PC-3 (cell line): ENCODE data around the gene DLX2. TPM values are rescaled to one million over a fixed set of nuclear protein-coding genes. Genes with fewer than 3 reads are reported as not detected.

Experiments
- ATAC-seq: fragments of 200-7000 bp; cut with Tn5 transposase; 2 replicates; pipeline ENCODE4 v1.9.1; 2020; ENCODE audit warnings: mild to moderate bottlenecking, moderate library complexity
- BruUV-seq: library from RNA; stranded (reverse); fragments of 400-500 nt; replicated peaks from 2 replicates; lab custom pipeline; 2021; lab: Mats Ljungman, UMichigan
- CTCF ChIA-PET: fragments of 300-600 bp; sonication (Branson Sonifier 250); formaldehyde crosslinking; loops from one replicate; lab custom pipeline; 2022; ENCODE audit warnings: antibody characterized with exemption; lab: Charles Lee
- POLR2A ChIA-PET: fragments of 300-600 bp; sonication (Branson Sonifier 250); formaldehyde crosslinking; loops from one replicate; lab custom pipeline; 2022; ENCODE audit warnings: antibody characterized with exemption; ENCODE audit not compliant: unreplicated experiment; lab: Charles Lee
- DNase-seq: peaks from one replicate; pipeline ENCODE4 v3.0.0-alpha.2; 2015
- H2AFZ ChIP-seq: fragments of 300-600 bp; sonication (generic); 2 replicates; pipeline ENCODE4 v1.6.0; 2016; ENCODE audit warnings: antibody characterized with exemption, low read length
- H3F3A ChIP-seq: fragments of 300-600 bp; sonication (generic); one replicate; pipeline ENCODE4 v1.6.0; 2017; ENCODE audit warnings: antibody characterized with exemption, low read length, control low read depth, mild to moderate bottlenecking; ENCODE audit not compliant: unreplicated experiment
- H3K27ac ChIP-seq: fragments of 300-600 bp; sonication (generic); 2 replicates; pipeline ENCODE4 v1.5.1; 2016; ENCODE audit warnings: mild to moderate bottlenecking, low read length
- H3K27me3 ChIP-seq: fragments of 300-600 bp; sonication (generic); 2 replicates; pipeline ENCODE4 v1.6.1; 2016; ENCODE audit warnings: low read length, mixed read lengths
- H3K36me3 ChIP-seq: fragments of 300-600 bp; sonication (generic); 2 replicates; pipeline ENCODE4 v1.6.1; 2016; ENCODE audit warnings: low read depth, mixed run types, low read length, mixed read lengths
- H3K4me1 ChIP-seq: fragments of 300-600 bp; sonication (generic); 2 replicates; pipeline ENCODE4 v1.5.1; 2016; ENCODE audit warnings: low read length; ENCODE audit not compliant: insufficient read depth
- H3K4me2 ChIP-seq: fragments of 300-600 bp; sonication (generic); 2 replicates; pipeline ENCODE4 v1.6.0; 2016; ENCODE audit warnings: low read length
- H3K4me3 ChIP-seq: fragments of 300-600 bp; sonication (generic); 2 replicates; pipeline ENCODE4 v1.5.1; 2016; ENCODE audit warnings: mild to moderate bottlenecking, low read length, mixed read lengths
- H3K79me2 ChIP-seq: fragments of 300-600 bp; sonication (generic); 2 replicates; pipeline ENCODE4 v1.6.1; 2017; ENCODE audit warnings: low read length, mixed read lengths
- H3K9ac ChIP-seq: fragments of 300-600 bp; sonication (generic); 2 replicates; pipeline ENCODE4 v1.6.0; 2016; ENCODE audit warnings: mild to moderate bottlenecking, low read length
- H3K9me2 ChIP-seq: fragments of 300-600 bp; sonication (generic); replicated peaks from 2 replicates; pipeline ENCODE4 v1.6.1; 2016; ENCODE audit warnings: mixed run types, low read length, mixed read lengths
- H3K9me3 ChIP-seq: fragments of 300-600 bp; sonication (generic); 2 replicates; pipeline ENCODE4 v1.6.1; 2016; ENCODE audit warnings: low read length, mixed read lengths
- H4K20me1 ChIP-seq: fragments of 300-600 bp; sonication (generic); 2 replicates; pipeline ENCODE4 v1.6.1; 2016; ENCODE audit warnings: low read length, mixed read lengths
- CTCF ChIP-seq: fragments of 300-600 bp; sonication (generic); conservative IDR thresholded peaks from 2 replicates; pipeline ENCODE4 v1.5.1; 2017; ENCODE audit warnings: antibody characterized with exemption, low read depth, mild to moderate bottlenecking, low read length
- EZH2 ChIP-seq: fragments of 300-600 bp; sonication (generic); IDR thresholded peaks from one replicate; pipeline ENCODE4 v1.6.1; 2017; ENCODE audit warnings: antibody characterized with exemption, mild to moderate bottlenecking, low read length; ENCODE audit not compliant: unreplicated experiment
- EZH2phosphoT487 ChIP-seq: fragments of 300-600 bp; sonication (generic); IDR thresholded peaks from 2 replicates; pipeline ENCODE4 v1.6.1; 2018; ENCODE audit warnings: mild to moderate bottlenecking, antibody characterized with exemption, low read length, borderline replicate concordance
- intact Hi-C: fragments of 100-400 bp; cut with micrococcal nuclease; formaldehyde crosslinking; loops from 2 replicates; pipeline ENCODE4 v1.9.0; 2023
- total RNA-seq: library from RNA; depleted of rRNA; stranded (reverse); fragments of >200 nt; gene quantifications from 2 replicates; pipeline ENCODE4 v1.2.3, GENCODE V29; 2014; rRNA removed

The DLX2 gene
- total RNA-seq, 1 experiment from 2014 or later, result 1.4 TPM

GRCh38 chr2:172050479-172051125, 52.1 kb downstream of the DLX2 start:
- POLR2A ChIA-PET, result no interaction called here
- DNase-seq, result no peak

GRCh38 chr2:172049567-172050120, 53.1 kb downstream of the DLX2 start:
- ChIA-PET CTCF (no interaction called here), POLR2A (no interaction called here)
- Histone ChIP-seq H3K9me3 (no peaks in the 10 kb centered on the region), H3K79me2 (no peaks in the 10 kb centered on the region), H3K4me3 (no peak overlapping the region), H3K4me2 (no peak overlapping the region), H3K4me1 (peaks cover 4% of the 10 kb centered on the region; the same call in 1 of the 2 replicates), H3F3A (no peaks in the 10 kb centered on the region), H4K20me1 (no peaks in the 10 kb centered on the region), H3K27me3 (no peaks in the 10 kb centered on the region), H3K27ac (no peak overlapping the region), H3K9me2 (no peaks in the 10 kb centered on the region), H2AFZ (no peak overlapping the region), H3K36me3 (no peaks in the 10 kb centered on the region), H3K9ac (no peak overlapping the region)
- no peak for ATAC-seq
- no TSS peak for BruUV-seq
- intact Hi-C loops, result no loop called here
- no peak for DNase-seq
- TF ChIP-seq EZH2phosphoT487 (no peak), EZH2 (no peak), CTCF (no peak)

More at GRCh38 chr2:172050479-172051125, 52.1 kb downstream of the DLX2 start:
- H3K36me3 ChIP-seq, result no peaks in the 10 kb centered on the region
- no peak for TF ChIP-seq CTCF
- TF ChIP-seq EZH2, result no peak
- no peak for TF ChIP-seq EZH2phosphoT487
- intact Hi-C loops, result no loop called here
- H3K27me3 ChIP-seq, result no peaks in the 10 kb centered on the region
- H3K4me3 ChIP-seq, result no peak overlapping the region
- H2AFZ ChIP-seq, result no peak overlapping the region
- no peak overlapping the region for H3K9ac ChIP-seq
- CTCF ChIA-PET, result no interaction called here
- H4K20me1 ChIP-seq, result no peaks in the 10 kb centered on the region
- peaks cover 4% of the 10 kb centered on the region; the same call in 1 of the 2 replicates for H3K4me1 ChIP-seq
- H3K27ac ChIP-seq, result no peak overlapping the region
- no peak for ATAC-seq
- no peaks in the 10 kb centered on the region for H3F3A ChIP-seq
- H3K9me3 ChIP-seq, result no peaks in the 10 kb centered on the region
- no peaks in the 10 kb centered on the region for H3K79me2 ChIP-seq
- H3K9me2 ChIP-seq, result no peaks in the 10 kb centered on the region
- BruUV-seq, result no TSS peak
- H3K4me2 ChIP-seq, result no peak overlapping the region

Other genes with a start within 250 kb of the DLX2 start
- gene SLC25A12, start 208.7 kb downstream of the DLX2 start, total RNA-seq, result 18.4 and 21.4 TPM in 2 replicates
- 58.7 and 76.8 TPM in 2 replicates for gene HAT1, start 180.4 kb downstream of the DLX2 start, total RNA-seq
- 7.3 and 12.0 TPM in 2 replicates for gene METAP1D, start 102.9 kb downstream of the DLX2 start, total RNA-seq
- gene DLX1, start 17.4 kb downstream of the DLX2 start, total RNA-seq, result 7.6 and 13.2 TPM in 2 replicates